Measurements from ENCODE around the gene EYS.
"Not testable (repeated sequence)": the region's sequence is repeated elsewhere in the genome, so short reads cannot be mapped to it uniquely, and the experiment has no call there.

Gene EYS

GRCh38 chr6:64084185-64084663 lies 1622.8 kb downstream of the EYS start:
- no peak for DNase-seq

- DNase-seq, result no peak
Measured at GRCh38 chr6:64083261-64083660, 1623.8 kb downstream of the EYS start.

- no peak for DNase-seq
Measured at GRCh38 chr6:64081453-64081852, 1625.6 kb downstream of the EYS start.

GRCh38 chr6:64074981-64075380 lies 1632.0 kb downstream of the EYS start:
- no peak for DNase-seq

GRCh38 chr6:64072686-64073085 lies 1634.3 kb downstream of the EYS start:
- no peak for DNase-seq

- no peak for DNase-seq
Measured at GRCh38 chr6:64064919-64065318, 1642.1 kb downstream of the EYS start.

GRCh38 chr6:64062960-64063683 lies 1643.9 kb downstream of the EYS start:
- DNase-seq, result no peak

- no peak for DNase-seq
Measured at GRCh38 chr6:64054861-64055260, 1652.2 kb downstream of the EYS start.

GRCh38 chr6:64050590-64050989 lies 1656.4 kb downstream of the EYS start:
- no peak for DNase-seq

- no peak for DNase-seq
Measured at GRCh38 chr6:64049736-64050135, 1657.3 kb downstream of the EYS start.

- no peak for DNase-seq
Measured at GRCh38 chr6:64046746-64047208, 1660.2 kb downstream of the EYS start.

GRCh38 chr6:64041373-64041772 lies 1665.7 kb downstream of the EYS start:
- DNase-seq, result no peak

GRCh38 chr6:64040113-64040512 lies 1666.9 kb downstream of the EYS start:
- DNase-seq, result no peak

GRCh38 chr6:64037427-64037826 lies 1669.6 kb downstream of the EYS start:
- no peak for DNase-seq

- no peak for DNase-seq
Measured at GRCh38 chr6:64034910-64035655, 1671.9 kb downstream of the EYS start.

- DNase-seq, result no peak
Measured at GRCh38 chr6:64034291-64034690, 1672.7 kb downstream of the EYS start.

- not testable (repeated sequence) for DNase-seq
Measured at GRCh38 chr6:64030950-64031618, 1675.9 kb downstream of the EYS start.

- DNase-seq, result no peak
Measured at GRCh38 chr6:64023693-64024092, 1683.3 kb downstream of the EYS start.

- no peak for DNase-seq
Measured at GRCh38 chr6:64014595-64014994, 1692.4 kb downstream of the EYS start.

- DNase-seq, result no peak
Measured at GRCh38 chr6:64013011-64013410, 1694.0 kb downstream of the EYS start.

GRCh38 chr6:64012351-64013001 lies 1694.5 kb downstream of the EYS start:
- no peak for DNase-seq

GRCh38 chr6:64010666-64011065 lies 1696.4 kb downstream of the EYS start:
- DNase-seq, result no peak

GRCh38 chr6:64010010-64010409 lies 1697.0 kb downstream of the EYS start:
- no peak for DNase-seq
